OCI-LY7 (cell line): ENCODE results near the gene S100A8. TPM values are rescaled to one million over a fixed set of nuclear protein-coding genes. Genes with fewer than 3 reads are reported as not detected.

ENCODE experiments used
- BruUV-seq: library from RNA; stranded (reverse); fragments of 400-500 nt; replicated peaks from 2 replicates; lab custom pipeline; 2021; lab: Mats Ljungman, UMichigan
- CTCF ChIA-PET: fragments of 300-600 bp; sonication (Branson Sonifier 250); formaldehyde crosslinking; loops from one replicate; lab custom pipeline; 2022; ENCODE audit warnings: antibody characterized with exemption; ENCODE audit not compliant: unreplicated experiment; lab: Charles Lee
- POLR2A ChIA-PET: fragments of 300-600 bp; sonication (Branson Sonifier 250); formaldehyde crosslinking; loops from one replicate; lab custom pipeline; 2022; ENCODE audit warnings: antibody characterized with exemption; lab: Charles Lee
- DNase-seq: peaks from one replicate; pipeline ENCODE4 v3.0.0-alpha.2; 2015; ENCODE audit warnings: low spot score
- H2AFZ ChIP-seq: fragments of 200-600 bp; sonication (generic), shearing (Covaris generic); 2 replicates; pipeline ENCODE4 v1.6.1; 2014; ENCODE audit warnings: mild to moderate bottlenecking, antibody characterized with exemption, low read length, moderate library complexity
- H3K27ac ChIP-seq: fragments of 200-600 bp; sonication (generic); 2 replicates; pipeline ENCODE4 v1.5.1; 2014; ENCODE audit warnings: mixed run types, low read depth, mild to moderate bottlenecking, moderate library complexity, low read length, inconsistent platforms; ENCODE audit not compliant: poor library complexity, severe bottlenecking
- H3K36me3 ChIP-seq: fragments of 200-600 bp; sonication (generic); 2 replicates; pipeline ENCODE4 v1.6.1; 2014; ENCODE audit warnings: mild to moderate bottlenecking, antibody characterized with exemption, low read length, moderate library complexity, mixed read lengths; ENCODE audit not compliant: insufficient read depth
- H3K4me1 ChIP-seq: fragments of 200-600 bp; sonication (generic); 2 replicates; pipeline ENCODE4 v1.5.1; 2014; ENCODE audit warnings: mild to moderate bottlenecking, low read length; ENCODE audit not compliant: insufficient read depth, poor library complexity, severe bottlenecking
- H3K4me2 ChIP-seq: fragments of 200-600 bp; sonication (generic); 2 replicates; pipeline ENCODE4 v1.6.1; 2014; ENCODE audit warnings: mild to moderate bottlenecking, low read length
- H3K4me3 ChIP-seq: fragments of 200-600 bp; sonication (generic); 2 replicates; pipeline ENCODE4 v1.5.1; 2014; ENCODE audit warnings: mild to moderate bottlenecking, low read depth, low read length; ENCODE audit not compliant: poor library complexity, severe bottlenecking
- H3K79me2 ChIP-seq: fragments of 200-600 bp; sonication (generic); 2 replicates; pipeline ENCODE4 v1.6.1; 2016; ENCODE audit warnings: low read depth, mild to moderate bottlenecking, low read length, moderate library complexity, mixed read lengths; ENCODE audit not compliant: insufficient read depth
- H3K9me2 ChIP-seq: fragments of 200-600 bp; sonication (generic); 2 replicates; pipeline ENCODE4 v1.6.1; 2016; ENCODE audit warnings: mild to moderate bottlenecking, low read length, mixed read lengths; ENCODE audit not compliant: insufficient read depth
- H3K9me3 ChIP-seq: fragments of 200-600 bp; sonication (generic); 2 replicates; pipeline ENCODE4 v1.6.1; 2014; ENCODE audit warnings: mild to moderate bottlenecking, mixed run types, low read length, mixed read lengths
- H4K20me1 ChIP-seq: fragments of 200-600 bp; sonication (generic); 2 replicates; pipeline ENCODE4 v1.6.1; 2014; ENCODE audit warnings: mild to moderate bottlenecking, antibody characterized with exemption, low read length, moderate library complexity, mixed read lengths; ENCODE audit not compliant: insufficient read depth
- CTCF ChIP-seq: fragments of 200-600 bp; sonication (generic); conservative IDR thresholded peaks from 2 replicates; pipeline ENCODE4 v1.5.1; 2014; ENCODE audit warnings: mild to moderate bottlenecking, antibody characterized with exemption, low read length, moderate library complexity, mixed read lengths
- EZH2phosphoT487 ChIP-seq: fragments of 200-600 bp; sonication (generic); IDR thresholded peaks from 2 replicates; pipeline ENCODE4 v1.6.1; 2018; ENCODE audit warnings: low read depth, borderline replicate concordance, mild to moderate bottlenecking, mixed run types, antibody characterized with exemption, low read length, moderate library complexity, mixed read lengths
- intact Hi-C: fragments of 100-400 bp; cut with micrococcal nuclease; formaldehyde crosslinking; loops from one replicate; pipeline ENCODE4 v1.10.0; 2022; ENCODE audit not compliant: unreplicated experiment
- total RNA-seq, 2 experiments: library from RNA; depleted of rRNA in 1 of 2; stranded (reverse); fragments of >200 nt in 1 of 2; shearing (Covaris generic) in 1 of 2; gene quantifications; 2 replicates each; pipeline ENCODE4 v1.2.3, GENCODE V29; 2014 to 2022

Gene S100A8
- total RNA-seq, 2 experiments from 2014 or later = not detected

GRCh38 chr1:153386500-153386901 lies 4.4 kb downstream of the S100A8 start:
- no peaks in the 10 kb centered on the region for H3K9me2 ChIP-seq
- H3K79me2 ChIP-seq = no peaks in the 10 kb centered on the region
- ChIA-PET POLR2A (no interaction called here), CTCF (no interaction called here)
- no TSS peak for BruUV-seq
- H3K4me2 ChIP-seq = no peak overlapping the region
- no peaks in the 10 kb centered on the region for H3K4me1 ChIP-seq
- no peaks in the 10 kb centered on the region for H3K36me3 ChIP-seq
- H3K27ac ChIP-seq = no peak overlapping the region
- TF ChIP-seq CTCF (no peak), EZH2phosphoT487 (no peak)
- no peaks in the 10 kb centered on the region for H4K20me1 ChIP-seq
- no peak for DNase-seq
- intact Hi-C loops = no loop called here
- no peak overlapping the region for H3K4me3 ChIP-seq
- no peak overlapping the region for H2AFZ ChIP-seq
- no peaks in the 10 kb centered on the region for H3K9me3 ChIP-seq

- BruUV-seq = no TSS peak
- no peak for DNase-seq
- Histone ChIP-seq H3K4me3 (no peak overlapping the region), H3K9me2 (no peaks in the 10 kb centered on the region), H3K4me2 (no peak overlapping the region), H3K27ac (no peak overlapping the region), H3K36me3 (no peaks in the 10 kb centered on the region), H2AFZ (no peak overlapping the region), H4K20me1 (no peaks in the 10 kb centered on the region), H3K9me3 (no peaks in the 10 kb centered on the region), H3K4me1 (no peaks in the 10 kb centered on the region), H3K79me2 (no peaks in the 10 kb centered on the region)
- TF ChIP-seq CTCF (no peak), EZH2phosphoT487 (no peak)
- CTCF ChIA-PET = no interaction called here
- POLR2A ChIA-PET = interaction anchor here (0.5 kb wide), 1 partner anchor 68 kb away, joined by 3 read pairs; no protein-coding TSS in a partner anchor
- intact Hi-C loops = no loop called here
Observed at GRCh38 chr1:153384958-153385580, 5.8 kb downstream of the S100A8 start.

GRCh38 chr1:153380711-153381110 lies 10.2 kb downstream of the S100A8 start:
- H3K9me2 ChIP-seq = no peaks in the 10 kb centered on the region
- intact Hi-C loops = no loop called here
- H2AFZ ChIP-seq = no peak overlapping the region
- CTCF ChIA-PET = no interaction called here
- H4K20me1 ChIP-seq = no peaks in the 10 kb centered on the region
- BruUV-seq = no TSS peak
- H3K4me2 ChIP-seq = no peak overlapping the region
- no peak overlapping the region for H3K4me3 ChIP-seq
- no peaks in the 10 kb centered on the region for H3K79me2 ChIP-seq
- H3K27ac ChIP-seq = no peak overlapping the region
- no peaks in the 10 kb centered on the region for H3K4me1 ChIP-seq
- POLR2A ChIA-PET = no interaction called here
- no peaks in the 10 kb centered on the region for H3K9me3 ChIP-seq
- TF ChIP-seq CTCF = no peak
- no peak for TF ChIP-seq EZH2phosphoT487
- no peaks in the 10 kb centered on the region for H3K36me3 ChIP-seq
- no peak for DNase-seq
